ENCODE results near the gene NID2. TPM values are rescaled to one million over a fixed set of nuclear protein-coding genes. Genes with fewer than 3 reads are reported as not detected.
A peak's percentile ranks its signal among the peaks of the same experiment; 100 is the strongest.

Gene NID2
- polyA plus RNA-seq, 1 of the 3 experiments (the other 2 are of a cell fraction), result 22.7 TPM

DNA sequence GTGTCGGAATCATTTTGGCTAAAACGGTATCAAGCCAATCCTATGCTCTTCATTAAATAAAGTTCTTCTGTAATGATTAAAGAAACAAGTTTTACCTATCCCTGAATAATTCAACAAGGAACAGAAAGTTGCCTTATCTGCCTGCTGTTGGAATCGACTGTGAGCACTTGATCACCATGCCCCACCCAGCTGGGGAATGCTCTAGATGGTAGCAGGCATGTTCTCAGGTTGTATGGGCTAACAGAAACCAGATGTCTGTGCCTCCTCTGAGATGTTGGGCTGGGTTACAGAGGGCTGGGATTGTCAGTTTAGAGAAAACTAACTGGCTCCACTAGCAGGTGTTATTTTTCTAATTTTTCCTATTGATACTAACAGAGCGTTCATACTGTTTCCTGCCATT is 50.6 kb downstream of the NID2 start:
- POLR2A ChIA-PET, result no interaction called here

DNA sequence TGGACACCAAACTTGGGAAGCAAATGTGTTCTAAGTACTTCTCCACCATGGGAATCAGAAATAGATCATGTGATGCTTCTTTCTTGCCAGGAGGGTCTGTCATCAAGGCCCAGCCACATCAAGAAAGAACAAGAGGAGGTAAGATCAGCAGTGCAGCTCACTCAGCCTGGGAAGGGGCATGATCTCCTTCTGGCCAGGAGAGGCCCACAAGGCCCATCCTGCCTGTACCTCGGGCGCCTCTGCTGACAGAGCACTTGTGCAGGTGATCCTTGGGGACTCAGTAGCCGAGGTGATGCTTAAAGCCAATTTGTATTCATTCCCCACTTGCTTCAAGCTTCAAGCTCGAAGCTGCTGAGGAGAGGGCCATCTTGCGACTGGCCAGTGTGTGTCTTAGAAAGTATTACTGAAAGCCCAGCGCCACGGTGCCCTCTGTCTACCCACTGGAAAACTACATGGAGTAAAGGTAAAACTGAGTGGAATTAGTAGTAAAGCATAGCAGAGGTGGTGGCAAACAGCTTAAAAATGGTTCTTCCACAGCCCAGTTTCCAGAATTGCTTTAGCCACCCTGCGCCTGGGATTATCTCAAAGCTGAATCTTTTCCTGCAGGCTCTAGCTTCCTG is 53.3 kb downstream of the NID2 start:
- ChIA-PET POLR2A (no interaction called here), CTCF (interaction anchor here (0.6 to 2.6 kb wide), 15 partner anchors 8 to 1315 kb away, joined by 3 to 13 read pairs (median 3); partner anchors contain the start of gene NID2)
- Histone ChIP-seq H3K27me3 (ENCODE audit: insufficient read depth) (no peaks in the 10 kb centered on the region), H3K79me2 (ENCODE audit: insufficient read depth) (no peaks in the 10 kb centered on the region), H3K9ac (no peak overlapping the region), H3F3A (replicated peaks; ENCODE audit: insufficient read depth) (no peaks in the 10 kb centered on the region), H3K4me1 (ENCODE audit: control insufficient read depth in 1 of 2, insufficient read depth in 2 of 2, low read depth in 1 of 2, low read length in 1 of 2) (peaks cover 0 to 22% of the 10 kb centered on the region in 2 experiments; a peak in 2 of 4 replicates), H3K4me2 (no peak overlapping the region), H3K4me3 (ENCODE audit: low read depth in 2 of 2, low read length in 1 of 2) (no peak overlapping the region), H3K36me3 (replicated peaks in 1 of 2; ENCODE audit: control insufficient read depth in 1 of 2, insufficient read depth in 2 of 2, low read length in 1 of 2) (peaks cover 14 to 18% of the 10 kb centered on the region in 2 experiments), H3K9me2 (no peaks in the 10 kb centered on the region), H3K9me3 (no peaks in the 10 kb centered on the region), H3K27ac (ENCODE audit: low read depth in 2 of 2, low read length in 1 of 2) (no peak overlapping the region), H4K20me1 (ENCODE audit: insufficient read depth) (no peaks in the 10 kb centered on the region), H2AFZ (ENCODE audit: low read depth) (no peak overlapping the region)
- TF ChIP-seq, protein P1, sequence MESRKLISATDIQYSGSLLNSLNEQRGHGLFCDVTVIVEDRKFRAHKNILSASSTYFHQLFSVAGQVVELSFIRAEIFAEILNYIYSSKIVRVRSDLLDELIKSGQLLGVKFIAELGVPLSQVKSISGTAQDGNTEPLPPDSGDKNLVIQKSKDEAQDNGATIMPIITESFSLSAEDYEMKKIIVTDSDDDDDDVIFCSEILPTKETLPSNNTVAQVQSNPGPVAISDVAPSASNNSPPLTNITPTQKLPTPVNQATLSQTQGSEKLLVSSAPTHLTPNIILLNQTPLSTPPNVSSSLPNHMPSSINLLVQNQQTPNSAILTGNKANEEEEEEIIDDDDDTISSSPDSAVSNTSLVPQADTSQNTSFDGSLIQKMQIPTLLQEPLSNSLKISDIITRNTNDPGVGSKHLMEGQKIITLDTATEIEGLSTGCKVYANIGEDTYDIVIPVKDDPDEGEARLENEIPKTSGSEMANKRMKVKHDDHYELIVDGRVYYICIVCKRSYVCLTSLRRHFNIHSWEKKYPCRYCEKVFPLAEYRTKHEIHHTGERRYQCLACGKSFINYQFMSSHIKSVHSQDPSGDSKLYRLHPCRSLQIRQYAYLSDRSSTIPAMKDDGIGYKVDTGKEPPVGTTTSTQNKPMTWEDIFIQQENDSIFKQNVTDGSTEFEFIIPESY (IDR thresholded peaks at IDR 0.05; ENCODE audit: borderline replicate concordance, low read depth), result no peak
- TF ChIP-seq, protein P2, sequence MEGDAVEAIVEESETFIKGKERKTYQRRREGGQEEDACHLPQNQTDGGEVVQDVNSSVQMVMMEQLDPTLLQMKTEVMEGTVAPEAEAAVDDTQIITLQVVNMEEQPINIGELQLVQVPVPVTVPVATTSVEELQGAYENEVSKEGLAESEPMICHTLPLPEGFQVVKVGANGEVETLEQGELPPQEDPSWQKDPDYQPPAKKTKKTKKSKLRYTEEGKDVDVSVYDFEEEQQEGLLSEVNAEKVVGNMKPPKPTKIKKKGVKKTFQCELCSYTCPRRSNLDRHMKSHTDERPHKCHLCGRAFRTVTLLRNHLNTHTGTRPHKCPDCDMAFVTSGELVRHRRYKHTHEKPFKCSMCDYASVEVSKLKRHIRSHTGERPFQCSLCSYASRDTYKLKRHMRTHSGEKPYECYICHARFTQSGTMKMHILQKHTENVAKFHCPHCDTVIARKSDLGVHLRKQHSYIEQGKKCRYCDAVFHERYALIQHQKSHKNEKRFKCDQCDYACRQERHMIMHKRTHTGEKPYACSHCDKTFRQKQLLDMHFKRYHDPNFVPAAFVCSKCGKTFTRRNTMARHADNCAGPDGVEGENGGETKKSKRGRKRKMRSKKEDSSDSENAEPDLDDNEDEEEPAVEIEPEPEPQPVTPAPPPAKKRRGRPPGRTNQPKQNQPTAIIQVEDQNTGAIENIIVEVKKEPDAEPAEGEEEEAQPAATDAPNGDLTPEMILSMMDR (IDR thresholded peaks at IDR 0.05), result peak; percentile 55
- TF ChIP-seq, protein P3, sequence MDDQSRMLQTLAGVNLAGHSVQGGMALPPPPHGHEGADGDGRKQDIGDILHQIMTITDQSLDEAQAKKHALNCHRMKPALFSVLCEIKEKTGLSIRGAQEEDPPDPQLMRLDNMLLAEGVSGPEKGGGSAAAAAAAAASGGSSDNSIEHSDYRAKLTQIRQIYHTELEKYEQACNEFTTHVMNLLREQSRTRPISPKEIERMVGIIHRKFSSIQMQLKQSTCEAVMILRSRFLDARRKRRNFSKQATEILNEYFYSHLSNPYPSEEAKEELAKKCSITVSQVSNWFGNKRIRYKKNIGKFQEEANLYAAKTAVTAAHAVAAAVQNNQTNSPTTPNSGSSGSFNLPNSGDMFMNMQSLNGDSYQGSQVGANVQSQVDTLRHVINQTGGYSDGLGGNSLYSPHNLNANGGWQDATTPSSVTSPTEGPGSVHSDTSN (IDR thresholded peaks at IDR 0.05), result no peak
- peak; percentile 55 for TF ChIP-seq RAD21 (IDR thresholded peaks at IDR 0.05; ENCODE audit: low read length)
- DNase-seq, result peak; percentile 40
- WGBS (ENCODE audit: low lambda C conversion rate), result 79% methylated on average over 8 of the region's 8 CpGs

More for the DNA sequence above, 50.6 kb downstream of the NID2 start:
- no peaks in the 10 kb centered on the region for H3K27me3 ChIP-seq (ENCODE audit: insufficient read depth)
- no peak overlapping the region for H3K4me2 ChIP-seq
- TF ChIP-seq, protein P2 (IDR thresholded peaks at IDR 0.05), result no peak
- TF ChIP-seq RAD21 (IDR thresholded peaks at IDR 0.05; ENCODE audit: low read length) (no peak), TCF12 (IDR thresholded peaks at IDR 0.05) (peak; percentile 90), POLR2AphosphoS5 (IDR thresholded peaks at IDR 0.05; ENCODE audit: low read depth, low read length) (peak; percentile 39; the same call in 1 of the 2 replicates), FOXM1 (IDR thresholded peaks at IDR 0.05; ENCODE audit: low read depth) (no peak), ELF1 (IDR thresholded peaks at IDR 0.05) (no peak), RCOR1 (IDR thresholded peaks at IDR 0.05; ENCODE audit: low read length) (0 out of 2 replicates have a peak, but pooled peaks have one; percentile 38), TEAD4 (IDR thresholded peaks at IDR 0.05; ENCODE audit: borderline replicate concordance, insufficient read depth) (no peak)
- TF ChIP-seq, protein P4, sequence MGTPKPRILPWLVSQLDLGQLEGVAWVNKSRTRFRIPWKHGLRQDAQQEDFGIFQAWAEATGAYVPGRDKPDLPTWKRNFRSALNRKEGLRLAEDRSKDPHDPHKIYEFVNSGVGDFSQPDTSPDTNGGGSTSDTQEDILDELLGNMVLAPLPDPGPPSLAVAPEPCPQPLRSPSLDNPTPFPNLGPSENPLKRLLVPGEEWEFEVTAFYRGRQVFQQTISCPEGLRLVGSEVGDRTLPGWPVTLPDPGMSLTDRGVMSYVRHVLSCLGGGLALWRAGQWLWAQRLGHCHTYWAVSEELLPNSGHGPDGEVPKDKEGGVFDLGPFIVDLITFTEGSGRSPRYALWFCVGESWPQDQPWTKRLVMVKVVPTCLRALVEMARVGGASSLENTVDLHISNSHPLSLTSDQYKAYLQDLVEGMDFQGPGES (IDR thresholded peaks at IDR 0.05; ENCODE audit: low read depth, low read length), result no peak
- TF ChIP-seq, protein P5, sequence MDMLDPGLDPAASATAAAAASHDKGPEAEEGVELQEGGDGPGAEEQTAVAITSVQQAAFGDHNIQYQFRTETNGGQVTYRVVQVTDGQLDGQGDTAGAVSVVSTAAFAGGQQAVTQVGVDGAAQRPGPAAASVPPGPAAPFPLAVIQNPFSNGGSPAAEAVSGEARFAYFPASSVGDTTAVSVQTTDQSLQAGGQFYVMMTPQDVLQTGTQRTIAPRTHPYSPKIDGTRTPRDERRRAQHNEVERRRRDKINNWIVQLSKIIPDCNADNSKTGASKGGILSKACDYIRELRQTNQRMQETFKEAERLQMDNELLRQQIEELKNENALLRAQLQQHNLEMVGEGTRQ (IDR thresholded peaks at IDR 0.05; ENCODE audit: borderline replicate concordance, low read depth, low read length), result no peak
- TF ChIP-seq, protein P6, sequence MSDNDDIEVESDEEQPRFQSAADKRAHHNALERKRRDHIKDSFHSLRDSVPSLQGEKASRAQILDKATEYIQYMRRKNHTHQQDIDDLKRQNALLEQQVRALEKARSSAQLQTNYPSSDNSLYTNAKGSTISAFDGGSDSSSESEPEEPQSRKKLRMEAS (IDR thresholded peaks at IDR 0.05; ENCODE audit: low read depth), result 0 out of 2 replicates have a peak, but pooled peaks have one; percentile 14
- no peaks in the 10 kb centered on the region for H3K9me3 ChIP-seq
- peak overlapping the region in 1 of 2 experiments; percentile 22; a peak in 1 of 4 replicates for H3K27ac ChIP-seq (ENCODE audit: low read depth in 2 of 2, low read length in 1 of 2)
- no peak overlapping the region for H2AFZ ChIP-seq (ENCODE audit: low read depth)
- no peaks in the 10 kb centered on the region for H4K20me1 ChIP-seq (ENCODE audit: insufficient read depth)
- no peaks in the 10 kb centered on the region for H3K79me2 ChIP-seq (ENCODE audit: insufficient read depth)
- H3F3A ChIP-seq (replicated peaks; ENCODE audit: insufficient read depth), result no peaks in the 10 kb centered on the region
- CTCF ChIA-PET, result no interaction called here
- no peak for DNase-seq
- H3K9ac ChIP-seq, result no peak overlapping the region
- H3K4me3 ChIP-seq (ENCODE audit: low read depth in 2 of 2, low read length in 1 of 2), result no peak overlapping the region
- H3K9me2 ChIP-seq, result no peaks in the 10 kb centered on the region
- H3K4me1 ChIP-seq (ENCODE audit: control insufficient read depth in 1 of 2, insufficient read depth in 2 of 2, low read depth in 1 of 2, low read length in 1 of 2), result peaks cover 5 to 22% of the 10 kb centered on the region in 2 experiments; a peak in 2 of 4 replicates
- H3K36me3 ChIP-seq (replicated peaks in 1 of 2; ENCODE audit: control insufficient read depth in 1 of 2, insufficient read depth in 2 of 2, low read length in 1 of 2), result no peaks in the 10 kb centered on the region
- 80% methylated on average over 4 of the region's 4 CpGs for WGBS (ENCODE audit: low lambda C conversion rate)

Data from SK-N-SH (cell line).